GM23338 (cell line): ENCODE data around the gene BEST2. TPM values are rescaled to one million over a fixed set of nuclear protein-coding genes. Genes with fewer than 3 reads are reported as not detected.

Experiments used
- ATAC-seq: fragments of 200-7000 bp; cut with Tn5 transposase; 3 replicates; pipeline ENCODE4 v1.9.1; 2020
- DNase-seq: peaks from one replicate; pipeline ENCODE4 v3.0.0-alpha.2; 2015; ENCODE audit warnings: low spot score
- H2AFZ ChIP-seq: fragments of 200-600 bp; sonication (generic); 2 replicates; pipeline ENCODE4 v1.8.0; 2016; ENCODE audit warnings: antibody characterized with exemption, mild to moderate bottlenecking, moderate library complexity
- H3F3A ChIP-seq: fragments of 200-600 bp; sonication (generic); replicated peaks from 2 replicates; pipeline ENCODE4 v1.8.0; 2017; ENCODE audit warnings: antibody characterized with exemption, mixed run types, low read depth
- H3K27ac ChIP-seq: fragments of 200-600 bp; sonication (generic); 2 replicates; pipeline ENCODE4 v1.6.1; 2016; ENCODE audit warnings: low read depth
- H3K27me3 ChIP-seq: fragments of 200-600 bp; sonication (generic); 2 replicates; pipeline ENCODE4 v1.8.0; 2016; ENCODE audit warnings: mild to moderate bottlenecking, mixed run types, moderate library complexity; ENCODE audit not compliant: insufficient read depth
- H3K36me3 ChIP-seq: fragments of 200-600 bp; sonication (generic); 2 replicates; pipeline ENCODE4 v1.8.0; 2016; ENCODE audit warnings: mild to moderate bottlenecking; ENCODE audit not compliant: insufficient read depth
- H3K4me1 ChIP-seq: fragments of 200-600 bp; sonication (generic); 2 replicates; pipeline ENCODE4 v1.8.0; 2016; ENCODE audit warnings: mild to moderate bottlenecking, moderate library complexity; ENCODE audit not compliant: insufficient read depth
- H3K4me2 ChIP-seq: fragments of 200-600 bp; sonication (generic); 2 replicates; pipeline ENCODE4 v1.7.1; 2017; ENCODE audit warnings: mixed run types
- H3K4me3 ChIP-seq: fragments of 200-600 bp; sonication (generic); 2 replicates; pipeline ENCODE4 v1.6.1; 2016; ENCODE audit warnings: mixed run types
- H3K79me2 ChIP-seq: fragments of 200-600 bp; sonication (generic); replicated peaks from 2 replicates; pipeline ENCODE4 v1.8.0; 2017; ENCODE audit warnings: mild to moderate bottlenecking; ENCODE audit not compliant: insufficient read depth
- H3K9me2 ChIP-seq: fragments of 200-600 bp; sonication (generic); 2 replicates; pipeline ENCODE4 v1.8.0; 2017; ENCODE audit not compliant: insufficient read depth
- H4K20me1 ChIP-seq: fragments of 200-600 bp; sonication (generic); replicated peaks from 2 replicates; pipeline ENCODE4 v1.8.0; 2017; ENCODE audit warnings: mild to moderate bottlenecking; ENCODE audit not compliant: insufficient read depth
- H3K27ac Mint-ChIP-seq: 2 replicates; pipeline ENCODE4 v1.8.0; 2020; ENCODE audit warnings: inconsistent platforms, mild to moderate bottlenecking, moderate library complexity, mixed read lengths
- H3K27me3 Mint-ChIP-seq: 3 replicates; pipeline ENCODE4 v1.8.0; 2022; ENCODE audit warnings: low read depth, mild to moderate bottlenecking, moderate library complexity, mixed read lengths, inconsistent platforms; ENCODE audit not compliant: insufficient read depth, poor library complexity
- H3K36me3 Mint-ChIP-seq: 3 replicates; pipeline ENCODE4 v1.8.0; 2021; ENCODE audit warnings: low read depth, mild to moderate bottlenecking, inconsistent platforms, moderate library complexity, mixed read lengths
- H3K4me1 Mint-ChIP-seq: 3 replicates; pipeline ENCODE4 v1.8.0; 2020; ENCODE audit warnings: mild to moderate bottlenecking, inconsistent platforms, mixed read lengths
- H3K4me3 Mint-ChIP-seq: 3 replicates; pipeline ENCODE4 v1.8.0; 2021; ENCODE audit warnings: moderate library complexity, mild to moderate bottlenecking, inconsistent platforms, mixed read lengths
- H3K9me3 Mint-ChIP-seq: 3 replicates; pipeline ENCODE4 v1.8.0; 2020; ENCODE audit warnings: moderate library complexity, mild to moderate bottlenecking, inconsistent platforms, mixed read lengths
- CREB1 ChIP-seq: fragments of 250-450 bp; sonication (Bioruptor Pico); IDR thresholded peaks from 2 replicates; pipeline ENCODE4 v1.5.0; 2020; ENCODE audit warnings: low read depth, mild to moderate bottlenecking, moderate library complexity
- EZH2 ChIP-seq: fragments of 200-600 bp; sonication (generic); IDR thresholded peaks from one replicate; pipeline ENCODE4 v1.8.0; 2017; ENCODE audit warnings: antibody characterized with exemption, mild to moderate bottlenecking, low read depth; ENCODE audit not compliant: unreplicated experiment
- EZH2phosphoT487 ChIP-seq: fragments of 200-600 bp; sonication (generic); IDR thresholded peaks from one replicate; pipeline ENCODE4 v1.8.1; 2018; ENCODE audit warnings: antibody characterized with exemption; ENCODE audit not compliant: unreplicated experiment
- JUNB ChIP-seq: IDR thresholded peaks from one replicate; pipeline ENCODE4 v1.6.1; 2016; ENCODE audit warnings: antibody characterized with exemption; ENCODE audit not compliant: unreplicated experiment
- NANOG ChIP-seq: IDR thresholded peaks from 2 replicates; pipeline ENCODE4 v1.6.1; 2016; ENCODE audit warnings: antibody characterized with exemption, borderline replicate concordance
- POLR2AphosphoS5 ChIP-seq: IDR thresholded peaks from 2 replicates; pipeline ENCODE4 v1.6.1; 2016; ENCODE audit warnings: antibody characterized with exemption, low read depth
- STAT1 ChIP-seq: IDR thresholded peaks from one replicate; pipeline ENCODE4 v1.6.1; 2016; ENCODE audit warnings: antibody characterized with exemption; ENCODE audit not compliant: unreplicated experiment
- ZNF114 ChIP-seq: fragments of 250-450 bp; sonication (Bioruptor Pico); IDR thresholded peaks from 2 replicates; pipeline ENCODE4 v1.5.0; 2020; ENCODE audit warnings: mild to moderate bottlenecking, moderate library complexity
- ZNF331 ChIP-seq: fragments of 250-450 bp; sonication (Bioruptor Pico); IDR thresholded peaks from 2 replicates; pipeline ENCODE4 v1.5.0; 2020; ENCODE audit warnings: low read depth, mild to moderate bottlenecking, moderate library complexity
- polyA plus RNA-seq: library from polyadenylated mRNA; unstranded; fragments of >200 nt; fragmentation: Nextera tagmentation; extraction: Ambion mirVana; gene quantifications from 2 replicates; pipeline ENCODE4 v1.2.1, GENCODE V29; 2016
- total RNA-seq: library from RNA; depleted of rRNA; stranded (reverse); fragments of >200 nt; shearing (Covaris generic); gene quantifications from 2 replicates; pipeline ENCODE4 v1.2.3, GENCODE V29; 2014
- TF ChIP-seq, protein P1 (sequence below), 2 experiments: fragments of 200-600 bp in 1 of 2; sonication (generic) in 1 of 2; conservative IDR thresholded peaks; 2 replicates each; pipeline versions ENCODE4 v1.5.1 to v1.6.1; 2016 to 2017; ENCODE audit warnings: antibody characterized with exemption in 2 of 2, low read depth in 2 of 2, mild to moderate bottlenecking in 2 of 2, moderate library complexity in 1 of 2
- TF ChIP-seq, protein P2 (sequence below): IDR thresholded peaks from 2 replicates; pipeline ENCODE4 v1.6.1; 2016; ENCODE audit warnings: antibody characterized with exemption
- TF ChIP-seq, protein P3 (sequence below): IDR thresholded peaks from one replicate; pipeline ENCODE4 v1.6.1; 2018; ENCODE audit warnings: antibody characterized with exemption; ENCODE audit not compliant: unreplicated experiment
- TF ChIP-seq, protein P4 (sequence below): fragments of 250-450 bp; sonication (Bioruptor Pico); IDR thresholded peaks from 2 replicates; pipeline ENCODE4 v1.5.0; 2020; ENCODE audit warnings: mild to moderate bottlenecking, moderate library complexity

Gene BEST2
- total and polyA plus RNA-seq, 2 experiments from 2014 or later = 1.2 to 10.4 TPM

DNA sequence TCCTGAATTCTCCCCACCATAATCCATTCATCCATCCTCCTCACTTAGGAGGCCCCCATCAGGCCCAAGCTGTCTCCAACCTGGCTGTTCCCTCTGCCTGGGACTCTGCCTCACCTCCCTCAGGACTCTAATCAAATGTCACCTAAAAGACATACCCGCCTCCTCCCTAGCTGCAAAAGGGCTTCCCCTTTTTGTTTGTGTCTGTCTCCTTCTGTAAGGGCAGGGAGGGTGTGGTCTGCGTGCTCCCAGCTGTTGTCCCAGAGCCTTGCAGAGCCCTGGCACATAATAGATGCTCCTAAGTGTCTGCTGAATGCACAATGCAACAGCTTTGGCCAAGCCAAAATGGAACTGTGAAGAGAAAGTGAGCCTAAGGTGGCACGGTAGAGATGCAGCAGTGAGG is 21.5 kb upstream of the BEST2 start:
- H3K9me3 Mint-ChIP-seq = no peaks in the 10 kb centered on the region; the same call in 2 of the 3 replicates
- H3K4me1 ChIP-seq = peaks cover 7% of the 10 kb centered on the region; the same call in 1 of the 2 replicates
- peaks cover 34% of the 10 kb centered on the region for H3F3A ChIP-seq
- no peak overlapping the region for H2AFZ ChIP-seq
- H3K27me3 ChIP-seq = no peaks in the 10 kb centered on the region
- no peak overlapping the region for H3K27ac ChIP-seq
- no peak overlapping the region for H3K4me3 ChIP-seq
- H3K27me3 Mint-ChIP-seq = peaks cover 3% of the 10 kb centered on the region
- ATAC-seq (no peak), DNase-seq (no peak)
- H3K27ac Mint-ChIP-seq = no peak overlapping the region
- TF ChIP-seq NANOG (no peak), ZNF331 (CRISPR knock-in tag) (no peak), STAT1 (no peak), EZH2 (no peak), POLR2AphosphoS5 (no peak), EZH2phosphoT487 (no peak), CREB1 (CRISPR knock-in tag) (no peak), JUNB (no peak), ZNF114 (no peak)
- TF ChIP-seq, protein P1, sequence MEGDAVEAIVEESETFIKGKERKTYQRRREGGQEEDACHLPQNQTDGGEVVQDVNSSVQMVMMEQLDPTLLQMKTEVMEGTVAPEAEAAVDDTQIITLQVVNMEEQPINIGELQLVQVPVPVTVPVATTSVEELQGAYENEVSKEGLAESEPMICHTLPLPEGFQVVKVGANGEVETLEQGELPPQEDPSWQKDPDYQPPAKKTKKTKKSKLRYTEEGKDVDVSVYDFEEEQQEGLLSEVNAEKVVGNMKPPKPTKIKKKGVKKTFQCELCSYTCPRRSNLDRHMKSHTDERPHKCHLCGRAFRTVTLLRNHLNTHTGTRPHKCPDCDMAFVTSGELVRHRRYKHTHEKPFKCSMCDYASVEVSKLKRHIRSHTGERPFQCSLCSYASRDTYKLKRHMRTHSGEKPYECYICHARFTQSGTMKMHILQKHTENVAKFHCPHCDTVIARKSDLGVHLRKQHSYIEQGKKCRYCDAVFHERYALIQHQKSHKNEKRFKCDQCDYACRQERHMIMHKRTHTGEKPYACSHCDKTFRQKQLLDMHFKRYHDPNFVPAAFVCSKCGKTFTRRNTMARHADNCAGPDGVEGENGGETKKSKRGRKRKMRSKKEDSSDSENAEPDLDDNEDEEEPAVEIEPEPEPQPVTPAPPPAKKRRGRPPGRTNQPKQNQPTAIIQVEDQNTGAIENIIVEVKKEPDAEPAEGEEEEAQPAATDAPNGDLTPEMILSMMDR (conservative IDR thresholded peaks at IDR 0.05; ENCODE audit: low read depth in 2 of 2) = no peak
- TF ChIP-seq, protein P2, sequence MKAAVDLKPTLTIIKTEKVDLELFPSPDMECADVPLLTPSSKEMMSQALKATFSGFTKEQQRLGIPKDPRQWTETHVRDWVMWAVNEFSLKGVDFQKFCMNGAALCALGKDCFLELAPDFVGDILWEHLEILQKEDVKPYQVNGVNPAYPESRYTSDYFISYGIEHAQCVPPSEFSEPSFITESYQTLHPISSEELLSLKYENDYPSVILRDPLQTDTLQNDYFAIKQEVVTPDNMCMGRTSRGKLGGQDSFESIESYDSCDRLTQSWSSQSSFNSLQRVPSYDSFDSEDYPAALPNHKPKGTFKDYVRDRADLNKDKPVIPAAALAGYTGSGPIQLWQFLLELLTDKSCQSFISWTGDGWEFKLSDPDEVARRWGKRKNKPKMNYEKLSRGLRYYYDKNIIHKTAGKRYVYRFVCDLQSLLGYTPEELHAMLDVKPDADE = no peak
- TF ChIP-seq, protein P3, sequence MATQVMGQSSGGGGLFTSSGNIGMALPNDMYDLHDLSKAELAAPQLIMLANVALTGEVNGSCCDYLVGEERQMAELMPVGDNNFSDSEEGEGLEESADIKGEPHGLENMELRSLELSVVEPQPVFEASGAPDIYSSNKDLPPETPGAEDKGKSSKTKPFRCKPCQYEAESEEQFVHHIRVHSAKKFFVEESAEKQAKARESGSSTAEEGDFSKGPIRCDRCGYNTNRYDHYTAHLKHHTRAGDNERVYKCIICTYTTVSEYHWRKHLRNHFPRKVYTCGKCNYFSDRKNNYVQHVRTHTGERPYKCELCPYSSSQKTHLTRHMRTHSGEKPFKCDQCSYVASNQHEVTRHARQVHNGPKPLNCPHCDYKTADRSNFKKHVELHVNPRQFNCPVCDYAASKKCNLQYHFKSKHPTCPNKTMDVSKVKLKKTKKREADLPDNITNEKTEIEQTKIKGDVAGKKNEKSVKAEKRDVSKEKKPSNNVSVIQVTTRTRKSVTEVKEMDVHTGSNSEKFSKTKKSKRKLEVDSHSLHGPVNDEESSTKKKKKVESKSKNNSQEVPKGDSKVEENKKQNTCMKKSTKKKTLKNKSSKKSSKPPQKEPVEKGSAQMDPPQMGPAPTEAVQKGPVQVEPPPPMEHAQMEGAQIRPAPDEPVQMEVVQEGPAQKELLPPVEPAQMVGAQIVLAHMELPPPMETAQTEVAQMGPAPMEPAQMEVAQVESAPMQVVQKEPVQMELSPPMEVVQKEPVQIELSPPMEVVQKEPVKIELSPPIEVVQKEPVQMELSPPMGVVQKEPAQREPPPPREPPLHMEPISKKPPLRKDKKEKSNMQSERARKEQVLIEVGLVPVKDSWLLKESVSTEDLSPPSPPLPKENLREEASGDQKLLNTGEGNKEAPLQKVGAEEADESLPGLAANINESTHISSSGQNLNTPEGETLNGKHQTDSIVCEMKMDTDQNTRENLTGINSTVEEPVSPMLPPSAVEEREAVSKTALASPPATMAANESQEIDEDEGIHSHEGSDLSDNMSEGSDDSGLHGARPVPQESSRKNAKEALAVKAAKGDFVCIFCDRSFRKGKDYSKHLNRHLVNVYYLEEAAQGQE = no peak
- TF ChIP-seq, protein P4, sequence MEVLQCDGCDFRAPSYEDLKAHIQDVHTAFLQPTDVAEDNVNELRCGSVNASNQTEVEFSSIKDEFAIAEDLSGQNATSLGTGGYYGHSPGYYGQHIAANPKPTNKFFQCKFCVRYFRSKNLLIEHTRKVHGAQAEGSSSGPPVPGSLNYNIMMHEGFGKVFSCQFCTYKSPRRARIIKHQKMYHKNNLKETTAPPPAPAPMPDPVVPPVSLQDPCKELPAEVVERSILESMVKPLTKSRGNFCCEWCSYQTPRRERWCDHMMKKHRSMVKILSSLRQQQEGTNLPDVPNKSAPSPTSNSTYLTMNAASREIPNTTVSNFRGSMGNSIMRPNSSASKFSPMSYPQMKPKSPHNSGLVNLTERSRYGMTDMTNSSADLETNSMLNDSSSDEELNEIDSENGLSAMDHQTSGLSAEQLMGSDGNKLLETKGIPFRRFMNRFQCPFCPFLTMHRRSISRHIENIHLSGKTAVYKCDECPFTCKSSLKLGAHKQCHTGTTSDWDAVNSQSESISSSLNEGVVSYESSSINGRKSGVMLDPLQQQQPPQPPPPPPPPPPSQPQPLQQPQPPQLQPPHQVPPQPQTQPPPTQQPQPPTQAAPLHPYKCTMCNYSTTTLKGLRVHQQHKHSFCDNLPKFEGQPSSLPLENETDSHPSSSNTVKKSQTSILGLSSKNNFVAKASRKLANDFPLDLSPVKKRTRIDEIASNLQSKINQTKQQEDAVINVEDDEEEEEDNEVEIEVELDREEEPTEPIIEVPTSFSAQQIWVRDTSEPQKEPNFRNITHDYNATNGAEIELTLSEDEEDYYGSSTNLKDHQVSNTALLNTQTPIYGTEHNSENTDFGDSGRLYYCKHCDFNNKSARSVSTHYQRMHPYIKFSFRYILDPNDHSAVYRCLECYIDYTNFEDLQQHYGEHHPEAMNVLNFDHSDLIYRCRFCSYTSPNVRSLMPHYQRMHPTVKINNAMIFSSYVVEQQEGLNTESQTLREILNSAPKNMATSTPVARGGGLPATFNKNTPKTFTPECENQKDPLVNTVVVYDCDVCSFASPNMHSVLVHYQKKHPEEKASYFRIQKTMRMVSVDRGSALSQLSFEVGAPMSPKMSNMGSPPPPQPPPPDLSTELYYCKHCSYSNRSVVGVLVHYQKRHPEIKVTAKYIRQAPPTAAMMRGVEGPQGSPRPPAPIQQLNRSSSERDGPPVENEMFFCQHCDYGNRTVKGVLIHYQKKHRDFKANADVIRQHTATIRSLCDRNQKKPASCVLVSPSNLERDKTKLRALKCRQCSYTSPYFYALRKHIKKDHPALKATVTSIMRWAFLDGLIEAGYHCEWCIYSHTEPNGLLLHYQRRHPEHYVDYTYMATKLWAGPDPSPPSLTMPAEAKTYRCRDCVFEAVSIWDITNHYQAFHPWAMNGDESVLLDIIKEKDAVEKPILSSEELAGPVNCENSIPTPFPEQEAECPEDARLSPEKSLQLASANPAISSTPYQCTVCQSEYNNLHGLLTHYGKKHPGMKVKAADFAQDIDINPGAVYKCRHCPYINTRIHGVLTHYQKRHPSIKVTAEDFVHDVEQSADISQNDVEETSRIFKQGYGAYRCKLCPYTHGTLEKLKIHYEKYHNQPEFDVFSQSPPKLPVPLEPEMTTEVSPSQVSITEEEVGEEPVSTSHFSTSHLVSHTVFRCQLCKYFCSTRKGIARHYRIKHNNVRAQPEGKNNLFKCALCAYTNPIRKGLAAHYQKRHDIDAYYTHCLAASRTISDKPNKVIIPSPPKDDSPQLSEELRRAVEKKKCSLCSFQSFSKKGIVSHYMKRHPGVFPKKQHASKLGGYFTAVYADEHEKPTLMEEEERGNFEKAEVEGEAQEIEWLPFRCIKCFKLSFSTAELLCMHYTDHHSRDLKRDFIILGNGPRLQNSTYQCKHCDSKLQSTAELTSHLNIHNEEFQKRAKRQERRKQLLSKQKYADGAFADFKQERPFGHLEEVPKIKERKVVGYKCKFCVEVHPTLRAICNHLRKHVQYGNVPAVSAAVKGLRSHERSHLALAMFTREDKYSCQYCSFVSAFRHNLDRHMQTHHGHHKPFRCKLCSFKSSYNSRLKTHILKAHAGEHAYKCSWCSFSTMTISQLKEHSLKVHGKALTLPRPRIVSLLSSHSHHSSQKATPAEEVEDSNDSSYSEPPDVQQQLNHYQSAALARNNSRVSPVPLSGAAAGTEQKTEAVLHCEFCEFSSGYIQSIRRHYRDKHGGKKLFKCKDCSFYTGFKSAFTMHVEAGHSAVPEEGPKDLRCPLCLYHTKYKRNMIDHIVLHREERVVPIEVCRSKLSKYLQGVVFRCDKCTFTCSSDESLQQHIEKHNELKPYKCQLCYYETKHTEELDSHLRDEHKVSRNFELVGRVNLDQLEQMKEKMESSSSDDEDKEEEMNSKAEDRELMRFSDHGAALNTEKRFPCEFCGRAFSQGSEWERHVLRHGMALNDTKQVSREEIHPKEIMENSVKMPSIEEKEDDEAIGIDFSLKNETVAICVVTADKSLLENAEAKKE (CRISPR knock-in tag) = no peak
- no peaks in the 10 kb centered on the region for H3K36me3 ChIP-seq
- H3K79me2 ChIP-seq = peaks cover 36% of the 10 kb centered on the region
- peaks cover 32% of the 10 kb centered on the region for H4K20me1 ChIP-seq
- H3K4me1 Mint-ChIP-seq = peaks cover 20% of the 10 kb centered on the region
- H3K4me3 Mint-ChIP-seq = no peak overlapping the region; the same call in 2 of the 3 replicates
- H3K4me2 ChIP-seq = no peak overlapping the region
- no peaks in the 10 kb centered on the region for H3K9me2 ChIP-seq
- H3K36me3 Mint-ChIP-seq = peaks cover 35% of the 10 kb centered on the region
